Stomach (tissue), 4 donors: ENCODE measurements around the gene FLYWCH2.

Source experiments
- POLR2A ChIP-seq, 4 donors: fragments of 450-650 bp; IDR thresholded peaks; one replicate each; pipeline ENCODE4 v1.6.1; 2016; ENCODE audit warnings: antibody characterized with exemption in 4 of 4, control low read depth in 2 of 4, mild to moderate bottlenecking in 1 of 4, moderate library complexity in 1 of 4
- POLR2AphosphoS5 ChIP-seq, 3 donors: sonication (generic); formaldehyde crosslinking; IDR thresholded peaks; one replicate each; pipeline ENCODE4 v1.6.1; 2016; ENCODE audit warnings: antibody characterized with exemption in 3 of 3
- TF ChIP-seq, protein P1 (sequence below), 7 experiments: fragments of 450-650 bp in 4 of 7; fragments of 200-600 bp in 3 of 7; sonication (generic) in 3 of 7; IDR thresholded peaks; one replicate each; pipeline ENCODE4 v1.5.1; 2016 to 2019; ENCODE audit warnings: antibody characterized with exemption in 7 of 7, control low read depth in 2 of 7, mild to moderate bottlenecking in 1 of 7

DNA sequence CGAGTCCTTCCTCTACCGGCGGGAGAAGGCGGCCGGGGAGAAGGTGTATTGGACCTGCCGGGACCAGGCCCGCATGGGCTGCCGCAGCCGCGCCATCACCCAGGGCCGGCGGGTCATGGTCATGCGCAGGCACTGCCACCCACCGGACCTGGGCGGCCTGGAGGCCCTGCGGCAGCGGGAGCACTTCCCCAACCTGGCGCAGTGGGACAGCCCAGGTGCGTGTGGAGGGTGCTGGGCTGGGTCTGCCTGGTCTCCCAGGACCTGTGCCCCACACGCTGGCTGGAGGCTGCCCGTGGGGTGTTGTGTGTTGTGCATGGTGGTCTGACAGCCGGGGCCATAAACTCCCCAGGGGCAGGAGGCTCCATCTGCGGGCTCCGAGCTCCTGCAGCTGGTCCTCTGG, 54.2 kb downstream of the FLYWCH2 start:
- TF ChIP-seq, protein P1, sequence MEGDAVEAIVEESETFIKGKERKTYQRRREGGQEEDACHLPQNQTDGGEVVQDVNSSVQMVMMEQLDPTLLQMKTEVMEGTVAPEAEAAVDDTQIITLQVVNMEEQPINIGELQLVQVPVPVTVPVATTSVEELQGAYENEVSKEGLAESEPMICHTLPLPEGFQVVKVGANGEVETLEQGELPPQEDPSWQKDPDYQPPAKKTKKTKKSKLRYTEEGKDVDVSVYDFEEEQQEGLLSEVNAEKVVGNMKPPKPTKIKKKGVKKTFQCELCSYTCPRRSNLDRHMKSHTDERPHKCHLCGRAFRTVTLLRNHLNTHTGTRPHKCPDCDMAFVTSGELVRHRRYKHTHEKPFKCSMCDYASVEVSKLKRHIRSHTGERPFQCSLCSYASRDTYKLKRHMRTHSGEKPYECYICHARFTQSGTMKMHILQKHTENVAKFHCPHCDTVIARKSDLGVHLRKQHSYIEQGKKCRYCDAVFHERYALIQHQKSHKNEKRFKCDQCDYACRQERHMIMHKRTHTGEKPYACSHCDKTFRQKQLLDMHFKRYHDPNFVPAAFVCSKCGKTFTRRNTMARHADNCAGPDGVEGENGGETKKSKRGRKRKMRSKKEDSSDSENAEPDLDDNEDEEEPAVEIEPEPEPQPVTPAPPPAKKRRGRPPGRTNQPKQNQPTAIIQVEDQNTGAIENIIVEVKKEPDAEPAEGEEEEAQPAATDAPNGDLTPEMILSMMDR (IDR thresholded peaks at IDR 0.05) = no peak
- no peak for TF ChIP-seq POLR2A (IDR thresholded peaks at IDR 0.05)
- no peak for TF ChIP-seq POLR2AphosphoS5 (IDR thresholded peaks at IDR 0.05)
